Natural killer cell (primary cell): ENCODE results near the gene ADAMTS4. TPM values are rescaled to one million over a fixed set of nuclear protein-coding genes. Genes with fewer than 3 reads are reported as not detected.

Source experiments
- ATAC-seq, 3 donors: fragments of 150-1000 bp in 2 of 3; fragments of 200-7000 bp in 1 of 3; cut with Tn5 transposase; 1 replicate in 1 of 3; 2 replicates in 2 of 3; pipeline ENCODE4 v1.10.0; 2021; ENCODE audit warnings: mild to moderate bottlenecking in 2 of 3, moderate library complexity in 2 of 3
- DNase-seq, 2 donors: peaks; one replicate each; pipeline versions ENCODE4 v3.0.0 to v3.0.0-alpha.2; 2013 to 2021; ENCODE audit warnings: mixed read lengths in 1 of 2
- H3K27ac ChIP-seq: one replicate; pipeline ENCODE4 v1.5.1; 2013; ENCODE audit warnings: mild to moderate bottlenecking, low read length
- H3K27me3 ChIP-seq: one replicate; pipeline ENCODE4 v1.6.1; 2013; ENCODE audit warnings: low read length; ENCODE audit not compliant: control insufficient read depth, insufficient read depth
- H3K36me3 ChIP-seq: one replicate; pipeline ENCODE4 v1.6.1; 2013; ENCODE audit warnings: low read length; ENCODE audit not compliant: control insufficient read depth, insufficient read depth
- H3K4me1 ChIP-seq: one replicate; pipeline ENCODE4 v1.6.1; 2013; ENCODE audit warnings: low read length; ENCODE audit not compliant: control insufficient read depth, insufficient read depth
- H3K4me3 ChIP-seq: one replicate; pipeline ENCODE4 v1.5.1; 2013; ENCODE audit warnings: low read length
- H3K9me3 ChIP-seq: one replicate; pipeline ENCODE4 v1.6.1; 2013; ENCODE audit warnings: low read length; ENCODE audit not compliant: control insufficient read depth, insufficient read depth
- H3K27ac Mint-ChIP-seq, 2 donors: one replicate each; pipeline ENCODE4 v1.8.0; 2022; ENCODE audit warnings: mild to moderate bottlenecking in 2 of 2, mixed read lengths in 2 of 2, moderate library complexity in 1 of 2
- H3K27me3 Mint-ChIP-seq, 2 donors: one replicate each; pipeline ENCODE4 v1.8.0; 2022; ENCODE audit warnings: low read depth in 2 of 2, mixed read lengths in 2 of 2
- H3K36me3 Mint-ChIP-seq: one replicate; pipeline ENCODE4 v1.8.0; 2022; ENCODE audit warnings: mixed read lengths
- H3K4me1 Mint-ChIP-seq, 2 donors: one replicate each; pipeline ENCODE4 v1.8.0; 2022; ENCODE audit warnings: mixed read lengths in 2 of 2
- H3K4me3 Mint-ChIP-seq: one replicate; pipeline ENCODE4 v1.8.0; 2022; ENCODE audit warnings: mild to moderate bottlenecking, moderate library complexity, mixed read lengths
- H3K9me3 Mint-ChIP-seq, 2 donors: one replicate each; pipeline ENCODE4 v1.8.0; 2022; ENCODE audit warnings: mixed read lengths in 2 of 2
- WGBS: methylation state at CpG from one replicate; pipeline ENCODE4 v1.1.7; 2013; ENCODE audit warnings: missing lambda C conversion rate; ENCODE audit not compliant: insufficient coverage; 5-methylcytosine and 5-hydroxymethylcytosine counted together
- intact Hi-C: fragments of 100-400 bp; cut with micrococcal nuclease; formaldehyde crosslinking; loops from one replicate; pipeline ENCODE4 v1.14.2; 2022
- total RNA-seq, 4 donors: library from RNA; stranded (reverse); fragments of 120-200 nt in 1 of 4; gene quantifications; one replicate each; pipeline versions ENCODE4 v1.2.3 to v1.2.4, GENCODE V29; 2013 to 2022
- TF ChIP-seq, protein P1 (sequence below): fragments of 200-600 bp; IDR thresholded peaks from one replicate; pipeline ENCODE4 v1.8.0; 2022; ENCODE audit warnings: antibody characterized with exemption

Gene ADAMTS4
- total RNA-seq, 3 donors from 2014 or later (not counting 1 experiment from before 2014, with no cell fraction given) = 0.14 to 0.20 (median 0.14) TPM

DNA sequence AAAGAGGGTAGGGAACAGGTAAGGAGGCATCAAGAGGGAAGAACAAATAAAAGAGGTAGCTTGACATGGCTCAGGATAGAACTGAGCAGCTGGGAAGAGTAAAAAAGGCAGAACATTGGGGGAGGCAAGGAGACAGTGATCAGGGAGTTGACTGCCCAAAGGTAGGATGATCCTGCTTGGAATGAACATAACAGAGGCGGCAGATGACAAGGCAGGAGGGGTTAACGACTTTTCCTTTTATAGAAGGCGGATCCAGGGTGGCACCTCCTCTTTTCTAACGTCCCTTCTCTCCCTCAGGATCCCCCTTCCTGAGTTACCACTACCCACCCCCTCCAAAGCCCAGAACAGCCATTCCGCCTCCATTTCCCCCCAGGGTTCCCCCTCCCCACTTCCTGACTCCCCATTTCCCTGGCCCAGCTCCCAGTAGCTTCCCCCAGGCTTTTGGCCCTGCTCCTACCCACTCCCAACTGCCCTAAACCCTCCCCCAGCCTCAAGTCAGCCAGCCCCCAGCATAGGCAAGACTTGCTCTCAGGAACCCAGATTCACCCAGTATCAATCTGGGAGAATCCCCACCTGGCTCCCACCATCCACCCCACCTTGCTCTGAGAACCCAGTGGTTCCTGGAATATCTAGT, 769 bp upstream of the ADAMTS4 start:
- intact Hi-C loops = loop anchor here (5.0 kb wide), 1 partner anchor 32 kb away; the partner anchor contains the start of gene PPOX
- TF ChIP-seq, protein P1, sequence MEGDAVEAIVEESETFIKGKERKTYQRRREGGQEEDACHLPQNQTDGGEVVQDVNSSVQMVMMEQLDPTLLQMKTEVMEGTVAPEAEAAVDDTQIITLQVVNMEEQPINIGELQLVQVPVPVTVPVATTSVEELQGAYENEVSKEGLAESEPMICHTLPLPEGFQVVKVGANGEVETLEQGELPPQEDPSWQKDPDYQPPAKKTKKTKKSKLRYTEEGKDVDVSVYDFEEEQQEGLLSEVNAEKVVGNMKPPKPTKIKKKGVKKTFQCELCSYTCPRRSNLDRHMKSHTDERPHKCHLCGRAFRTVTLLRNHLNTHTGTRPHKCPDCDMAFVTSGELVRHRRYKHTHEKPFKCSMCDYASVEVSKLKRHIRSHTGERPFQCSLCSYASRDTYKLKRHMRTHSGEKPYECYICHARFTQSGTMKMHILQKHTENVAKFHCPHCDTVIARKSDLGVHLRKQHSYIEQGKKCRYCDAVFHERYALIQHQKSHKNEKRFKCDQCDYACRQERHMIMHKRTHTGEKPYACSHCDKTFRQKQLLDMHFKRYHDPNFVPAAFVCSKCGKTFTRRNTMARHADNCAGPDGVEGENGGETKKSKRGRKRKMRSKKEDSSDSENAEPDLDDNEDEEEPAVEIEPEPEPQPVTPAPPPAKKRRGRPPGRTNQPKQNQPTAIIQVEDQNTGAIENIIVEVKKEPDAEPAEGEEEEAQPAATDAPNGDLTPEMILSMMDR = no peak
- Mint-ChIP-seq H3K27me3 (no peaks in the 10 kb centered on the region), H3K9me3 (no peaks in the 10 kb centered on the region), H3K27ac (peak overlapping the region in 1 of 2 donors; percentile 96), H3K36me3 (peaks cover 8% of the 10 kb centered on the region), H3K4me1 (peaks cover 32 to 65% of the 10 kb centered on the region in 2 donors), H3K4me3 (peak overlapping the region; percentile 18)
- Histone ChIP-seq H3K27ac (no peak overlapping the region), H3K4me1 (peaks cover 58% of the 10 kb centered on the region), H3K4me3 (no peak overlapping the region), H3K36me3 (peaks cover 10% of the 10 kb centered on the region), H3K27me3 (no peaks in the 10 kb centered on the region), H3K9me3 (no peaks in the 10 kb centered on the region)
- DNase-seq (no peak), ATAC-seq (no peak)
- WGBS = 87% methylated on average over 5 of the region's 5 CpGs

GRCh38 chr1:161198194-161198896, 509 bp downstream of the ADAMTS4 start:
- no peak overlapping the region for H3K27ac ChIP-seq
- no peaks in the 10 kb centered on the region for H3K9me3 Mint-ChIP-seq
- H3K36me3 ChIP-seq = no peaks in the 10 kb centered on the region
- H3K9me3 ChIP-seq = no peaks in the 10 kb centered on the region
- no peaks in the 10 kb centered on the region for H3K36me3 Mint-ChIP-seq
- WGBS = 88% methylated on average over 20 of the region's 20 CpGs
- no peaks in the 10 kb centered on the region for H3K27me3 Mint-ChIP-seq
- H3K4me3 ChIP-seq = no peak overlapping the region
- no peak for DNase-seq
- TF ChIP-seq, protein P1 = no peak
- peaks cover 22 to 65% of the 10 kb centered on the region in 2 donors for H3K4me1 Mint-ChIP-seq
- ATAC-seq = no peak
- intact Hi-C loops = no loop called here
- no peak overlapping the region for H3K4me3 Mint-ChIP-seq
- H3K4me1 ChIP-seq = peaks cover 66% of the 10 kb centered on the region
- H3K27ac Mint-ChIP-seq = no peak overlapping the region
- no peaks in the 10 kb centered on the region for H3K27me3 ChIP-seq

DNA sequence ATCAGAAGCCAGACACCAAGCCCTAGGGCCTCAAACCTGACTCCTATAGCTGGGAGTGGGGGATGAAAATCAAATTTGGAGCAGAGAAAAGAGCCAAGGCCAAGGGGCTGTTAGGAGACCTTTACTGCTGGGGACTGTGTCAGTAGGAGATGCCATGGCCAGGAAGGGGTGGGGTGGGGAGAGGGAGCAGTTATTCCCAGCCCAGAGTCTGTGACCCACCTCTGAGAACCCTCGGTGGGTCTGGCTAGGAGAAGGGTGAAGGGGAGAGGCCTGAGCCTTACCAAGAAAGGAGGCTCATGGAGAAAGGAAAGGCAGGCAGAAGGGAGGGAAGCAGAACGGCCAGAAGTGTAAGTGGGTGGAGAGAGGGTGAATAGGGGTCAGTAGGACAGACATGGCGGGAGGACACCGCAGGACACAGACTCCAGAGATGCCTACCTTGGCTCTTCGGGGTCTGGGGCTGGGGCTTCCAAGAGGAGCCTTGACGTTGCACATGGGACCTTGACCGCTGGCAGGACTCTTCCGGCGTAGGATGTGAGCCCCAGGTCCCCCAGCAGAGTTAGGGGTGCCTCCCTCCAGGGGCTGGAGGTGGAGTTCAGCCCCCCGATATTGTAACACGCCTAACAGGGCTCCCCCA, 1.2 kb downstream of the ADAMTS4 start:
- H3K9me3 Mint-ChIP-seq = no peaks in the 10 kb centered on the region
- H3K4me1 ChIP-seq = peaks cover 66% of the 10 kb centered on the region
- no peaks in the 10 kb centered on the region for H3K36me3 Mint-ChIP-seq
- no peak overlapping the region for H3K4me3 ChIP-seq
- intact Hi-C loops = no loop called here
- peaks cover 26 to 72% of the 10 kb centered on the region in 2 donors for H3K4me1 Mint-ChIP-seq
- H3K27ac Mint-ChIP-seq = no peak overlapping the region
- H3K27ac ChIP-seq = no peak overlapping the region
- no peaks in the 10 kb centered on the region for H3K27me3 Mint-ChIP-seq
- DNase-seq = no peak
- 95% methylated on average over 11 of the region's 11 CpGs for WGBS
- TF ChIP-seq, protein P1 = no peak
- ATAC-seq = no peak
- H3K27me3 ChIP-seq = no peaks in the 10 kb centered on the region
- H3K4me3 Mint-ChIP-seq = no peak overlapping the region
- no peaks in the 10 kb centered on the region for H3K36me3 ChIP-seq
- no peaks in the 10 kb centered on the region for H3K9me3 ChIP-seq
